Stomach (tissue), 4 donors: ENCODE measurements around the gene IL1RAPL2.

Source experiments
- CTCF ChIP-seq, 7 experiments: fragments of 450-650 bp in 4 of 7; fragments of 200-600 bp in 3 of 7; sonication (generic) in 3 of 7; IDR thresholded peaks; one replicate each; pipeline ENCODE4 v1.5.1; 2016 to 2019; ENCODE audit warnings: antibody characterized with exemption in 7 of 7, control low read depth in 2 of 7, mild to moderate bottlenecking in 1 of 7
- EP300 ChIP-seq: sonication (generic); formaldehyde crosslinking; IDR thresholded peaks from one replicate; pipeline ENCODE4 v1.6.1; 2017; ENCODE audit warnings: antibody characterized with exemption
- POLR2AphosphoS5 ChIP-seq, 3 donors: sonication (generic); formaldehyde crosslinking; IDR thresholded peaks; one replicate each; pipeline ENCODE4 v1.6.1; 2016; ENCODE audit warnings: antibody characterized with exemption in 3 of 3

GRCh38 chrX:105221374-105221773 lies 655.4 kb downstream of the IL1RAPL2 start:
- TF ChIP-seq POLR2AphosphoS5 (IDR thresholded peaks at IDR 0.05) (no peak), CTCF (IDR thresholded peaks at IDR 0.05) (no peak), EP300 (no peak)
